OCI-LY1 (cell line): Measurements from ENCODE around the gene VEPH1.
"Not testable (repeated sequence)": the region's sequence is repeated elsewhere in the genome, so short reads cannot be mapped to it uniquely, and the experiment has no call there.

Source experiments
- EZH2 ChIP-seq: fragments of 200-600 bp; sonication (generic), shearing (Covaris generic); IDR thresholded peaks from 2 replicates; pipeline ENCODE4 v1.8.0; 2017; ENCODE audit warnings: borderline replicate concordance, mixed run types, mild to moderate bottlenecking, antibody characterized with exemption, low read length, moderate library complexity, mixed read lengths
- TF ChIP-seq, protein P1 (sequence below): fragments of 200-600 bp; sonication (generic), shearing (Covaris generic); IDR thresholded peaks from 2 replicates; pipeline ENCODE4 v1.5.1; 2017; ENCODE audit warnings: mild to moderate bottlenecking, antibody characterized with exemption, low read length, moderate library complexity, mixed read lengths

DNA sequence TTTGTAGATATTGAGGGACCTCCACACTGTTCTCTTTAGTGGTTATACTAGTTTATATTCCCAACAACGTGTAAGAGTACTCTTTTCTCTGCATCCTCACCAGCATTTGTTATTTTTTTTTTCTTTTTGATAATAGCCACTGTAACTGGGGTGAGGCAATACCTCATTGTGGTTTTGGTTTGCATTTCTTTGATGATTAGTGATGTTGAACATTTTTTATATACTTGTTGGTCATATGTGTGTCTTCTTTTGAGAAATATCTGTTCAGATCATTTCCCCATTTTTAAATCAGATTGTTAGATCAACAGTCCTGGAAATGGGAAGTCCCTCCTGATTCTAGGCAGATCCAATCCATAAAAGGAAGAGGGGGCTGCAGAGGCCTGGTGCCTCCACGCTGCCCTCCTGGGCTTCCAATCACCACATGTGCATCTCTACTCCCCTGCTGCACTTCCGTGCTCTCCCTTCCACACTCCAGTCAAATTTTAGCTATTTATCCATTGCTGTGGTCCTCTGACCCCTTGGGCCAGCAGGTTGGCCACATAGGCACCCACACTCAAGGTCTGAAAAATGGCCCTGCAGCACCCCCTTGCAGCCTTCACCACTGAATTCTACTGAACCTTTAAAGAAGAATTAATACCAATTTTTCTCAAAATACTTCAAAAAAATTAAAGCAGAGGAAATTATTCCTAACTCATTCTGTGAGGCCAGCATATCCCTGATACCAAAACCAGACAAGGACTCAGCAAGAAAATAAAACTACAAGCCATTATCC is 154.7 kb downstream of the VEPH1 start:
- TF ChIP-seq, protein P1, sequence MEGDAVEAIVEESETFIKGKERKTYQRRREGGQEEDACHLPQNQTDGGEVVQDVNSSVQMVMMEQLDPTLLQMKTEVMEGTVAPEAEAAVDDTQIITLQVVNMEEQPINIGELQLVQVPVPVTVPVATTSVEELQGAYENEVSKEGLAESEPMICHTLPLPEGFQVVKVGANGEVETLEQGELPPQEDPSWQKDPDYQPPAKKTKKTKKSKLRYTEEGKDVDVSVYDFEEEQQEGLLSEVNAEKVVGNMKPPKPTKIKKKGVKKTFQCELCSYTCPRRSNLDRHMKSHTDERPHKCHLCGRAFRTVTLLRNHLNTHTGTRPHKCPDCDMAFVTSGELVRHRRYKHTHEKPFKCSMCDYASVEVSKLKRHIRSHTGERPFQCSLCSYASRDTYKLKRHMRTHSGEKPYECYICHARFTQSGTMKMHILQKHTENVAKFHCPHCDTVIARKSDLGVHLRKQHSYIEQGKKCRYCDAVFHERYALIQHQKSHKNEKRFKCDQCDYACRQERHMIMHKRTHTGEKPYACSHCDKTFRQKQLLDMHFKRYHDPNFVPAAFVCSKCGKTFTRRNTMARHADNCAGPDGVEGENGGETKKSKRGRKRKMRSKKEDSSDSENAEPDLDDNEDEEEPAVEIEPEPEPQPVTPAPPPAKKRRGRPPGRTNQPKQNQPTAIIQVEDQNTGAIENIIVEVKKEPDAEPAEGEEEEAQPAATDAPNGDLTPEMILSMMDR: not testable (repeated sequence)
- not testable (repeated sequence) for TF ChIP-seq EZH2
